GM10266 (cell line): ENCODE measurements around the gene ATAD3B.
"Not testable (repeated sequence)": the region's sequence is repeated elsewhere in the genome, so short reads cannot be mapped to it uniquely, and the experiment has no call there.

ENCODE experiments used
- DNase-seq: peaks from one replicate; pipeline ENCODE4 v3.0.0; 2012; ENCODE audit errors: extremely low spot score
- TF ChIP-seq, protein P1 (sequence below): IDR thresholded peaks from 2 replicates; pipeline ENCODE4 v1.5.1; 2012; ENCODE audit warnings: mild to moderate bottlenecking, low read depth; ENCODE audit not compliant: control insufficient read depth, insufficient read depth; ENCODE audit errors: missing control alignments

The ATAD3B gene

DNA sequence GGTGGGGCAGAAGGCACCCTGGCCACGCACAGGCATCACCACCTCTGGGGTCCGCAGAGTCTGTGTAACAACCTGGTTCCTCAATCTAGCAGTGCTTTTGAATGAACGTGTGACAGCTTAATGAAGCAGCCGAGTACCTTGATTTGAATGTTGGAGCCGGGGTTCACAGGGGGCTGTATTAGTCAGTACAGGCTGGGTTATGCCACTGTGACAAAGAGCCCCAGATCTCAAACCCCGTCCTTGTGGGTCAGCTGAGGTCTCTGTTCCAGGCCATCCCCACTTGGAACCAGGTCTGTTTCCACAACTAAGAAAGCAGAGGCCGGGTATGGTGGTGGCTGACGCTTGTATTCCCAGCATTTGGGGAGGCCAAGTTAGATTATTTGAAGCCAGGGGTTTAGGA is 58.4 kb downstream of the ATAD3B start:
- DNase-seq = no peak
- TF ChIP-seq, protein P1, sequence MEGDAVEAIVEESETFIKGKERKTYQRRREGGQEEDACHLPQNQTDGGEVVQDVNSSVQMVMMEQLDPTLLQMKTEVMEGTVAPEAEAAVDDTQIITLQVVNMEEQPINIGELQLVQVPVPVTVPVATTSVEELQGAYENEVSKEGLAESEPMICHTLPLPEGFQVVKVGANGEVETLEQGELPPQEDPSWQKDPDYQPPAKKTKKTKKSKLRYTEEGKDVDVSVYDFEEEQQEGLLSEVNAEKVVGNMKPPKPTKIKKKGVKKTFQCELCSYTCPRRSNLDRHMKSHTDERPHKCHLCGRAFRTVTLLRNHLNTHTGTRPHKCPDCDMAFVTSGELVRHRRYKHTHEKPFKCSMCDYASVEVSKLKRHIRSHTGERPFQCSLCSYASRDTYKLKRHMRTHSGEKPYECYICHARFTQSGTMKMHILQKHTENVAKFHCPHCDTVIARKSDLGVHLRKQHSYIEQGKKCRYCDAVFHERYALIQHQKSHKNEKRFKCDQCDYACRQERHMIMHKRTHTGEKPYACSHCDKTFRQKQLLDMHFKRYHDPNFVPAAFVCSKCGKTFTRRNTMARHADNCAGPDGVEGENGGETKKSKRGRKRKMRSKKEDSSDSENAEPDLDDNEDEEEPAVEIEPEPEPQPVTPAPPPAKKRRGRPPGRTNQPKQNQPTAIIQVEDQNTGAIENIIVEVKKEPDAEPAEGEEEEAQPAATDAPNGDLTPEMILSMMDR = no peak

DNA sequence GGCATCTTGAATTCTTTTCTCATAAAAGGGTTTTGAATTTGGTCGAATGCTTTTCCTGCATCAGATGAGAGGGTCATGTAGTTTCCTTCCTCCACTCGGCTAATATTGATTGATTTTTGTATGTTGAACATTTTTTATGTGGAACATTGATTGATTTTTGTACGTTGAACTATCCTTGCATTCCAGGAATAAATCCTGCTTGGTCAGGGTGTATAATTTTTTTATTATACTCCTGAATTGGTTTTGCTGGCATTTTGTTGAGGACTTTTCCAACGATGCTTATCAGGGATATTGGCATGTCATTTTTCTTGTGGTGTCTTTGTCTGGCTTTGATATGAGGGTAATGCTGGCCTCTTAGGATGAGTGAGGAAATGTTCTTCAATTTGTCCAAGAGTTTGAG is 60.4 kb downstream of the ATAD3B start:
- TF ChIP-seq, protein P1 = no peak
- DNase-seq = peak; percentile 11

DNA sequence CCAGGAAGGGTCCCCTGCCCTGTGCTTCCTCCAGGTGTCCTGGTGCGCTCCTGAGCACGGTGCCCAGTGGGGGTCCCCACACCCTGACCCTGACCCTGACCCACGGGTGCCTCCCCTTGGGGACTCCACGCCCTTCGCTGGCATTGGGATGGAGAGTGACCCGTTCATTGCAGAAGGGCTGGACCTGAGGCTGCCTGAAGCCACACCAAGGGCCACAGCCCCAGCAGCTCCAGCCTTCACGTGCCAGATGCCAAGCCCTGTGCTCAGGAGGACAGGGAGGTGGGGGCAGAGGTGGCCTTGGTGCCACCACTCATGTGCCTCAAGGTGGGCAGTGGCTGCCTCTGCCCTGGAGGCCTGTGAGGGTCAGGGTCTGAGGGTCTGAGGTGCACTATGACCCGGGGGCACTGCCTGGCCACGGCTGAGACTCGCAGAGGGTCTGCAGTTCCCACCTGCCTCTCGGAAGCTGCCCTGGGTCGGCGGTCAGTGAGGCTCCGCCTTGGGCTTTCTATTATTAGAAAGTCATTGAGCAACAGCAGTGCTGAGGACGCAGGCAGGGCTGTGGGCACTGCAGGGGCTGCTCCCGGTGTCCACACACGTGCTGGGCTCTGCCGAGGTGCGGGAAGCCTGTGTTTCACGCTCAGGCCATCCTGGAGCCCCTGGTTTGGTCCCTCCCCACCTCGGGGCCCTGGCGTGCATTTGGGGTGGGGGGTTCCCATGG is 61.8 kb downstream of the ATAD3B start:
- not testable (repeated sequence) for DNase-seq

DNA sequence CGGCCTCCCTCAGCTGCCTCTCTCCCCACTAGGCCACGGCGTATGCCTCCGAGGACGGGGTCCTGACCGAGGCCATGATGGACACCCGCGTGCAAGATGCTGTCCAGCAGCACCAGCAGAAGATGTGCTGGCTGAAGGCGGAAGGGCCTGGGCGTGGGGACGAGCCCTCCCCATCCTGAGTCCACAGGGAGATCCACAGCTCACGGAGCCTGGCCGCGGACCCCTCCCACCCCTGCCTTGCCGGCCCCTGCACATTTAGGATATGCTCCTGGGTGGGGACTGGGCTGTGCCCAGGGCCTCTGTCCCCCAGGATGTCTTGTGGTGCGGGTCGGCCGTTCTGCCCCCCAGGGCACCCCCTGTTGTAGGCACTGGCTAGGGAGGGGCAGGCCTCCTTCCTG is 62.3 kb downstream of the ATAD3B start:
- not testable (repeated sequence) for DNase-seq

DNA sequence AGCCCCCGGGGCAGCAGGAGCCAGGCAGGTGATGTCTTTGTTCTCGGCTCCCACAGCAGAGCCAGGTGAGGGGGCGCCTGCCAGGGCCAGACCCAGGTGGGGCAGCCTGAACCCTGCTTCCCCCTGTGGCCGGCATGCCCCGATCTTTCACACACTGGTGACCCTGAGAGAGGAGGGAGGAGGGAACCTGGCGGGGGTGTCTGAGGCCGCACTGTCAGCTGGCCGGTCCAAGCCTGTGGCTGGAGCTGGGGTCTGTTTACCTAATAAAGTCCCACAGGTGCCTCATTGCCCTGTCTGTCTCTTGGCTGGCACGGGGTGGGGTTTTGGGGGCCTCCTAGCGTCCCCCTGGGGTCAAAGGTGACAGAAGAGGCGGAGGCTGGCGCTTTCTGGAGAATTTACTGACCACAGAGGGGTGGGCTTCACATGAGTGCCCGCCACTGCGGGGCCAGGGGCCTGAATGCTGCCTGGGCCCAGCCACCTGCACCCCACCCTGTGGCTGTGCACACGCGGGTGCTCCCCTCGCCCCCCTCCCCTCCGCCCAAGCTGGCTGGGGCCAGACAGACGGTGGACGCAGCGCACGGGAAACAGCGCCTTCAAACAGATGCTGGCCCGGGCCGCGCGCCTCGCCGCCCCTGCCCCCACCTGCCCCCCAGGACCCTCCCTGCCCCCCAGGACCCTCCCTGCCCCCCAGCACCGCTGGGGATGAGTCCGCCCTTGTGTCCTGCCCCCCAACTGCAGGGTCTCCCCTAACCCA is 63.0 kb downstream of the ATAD3B start:
- no peak for DNase-seq
- TF ChIP-seq, protein P1 = no peak

DNA sequence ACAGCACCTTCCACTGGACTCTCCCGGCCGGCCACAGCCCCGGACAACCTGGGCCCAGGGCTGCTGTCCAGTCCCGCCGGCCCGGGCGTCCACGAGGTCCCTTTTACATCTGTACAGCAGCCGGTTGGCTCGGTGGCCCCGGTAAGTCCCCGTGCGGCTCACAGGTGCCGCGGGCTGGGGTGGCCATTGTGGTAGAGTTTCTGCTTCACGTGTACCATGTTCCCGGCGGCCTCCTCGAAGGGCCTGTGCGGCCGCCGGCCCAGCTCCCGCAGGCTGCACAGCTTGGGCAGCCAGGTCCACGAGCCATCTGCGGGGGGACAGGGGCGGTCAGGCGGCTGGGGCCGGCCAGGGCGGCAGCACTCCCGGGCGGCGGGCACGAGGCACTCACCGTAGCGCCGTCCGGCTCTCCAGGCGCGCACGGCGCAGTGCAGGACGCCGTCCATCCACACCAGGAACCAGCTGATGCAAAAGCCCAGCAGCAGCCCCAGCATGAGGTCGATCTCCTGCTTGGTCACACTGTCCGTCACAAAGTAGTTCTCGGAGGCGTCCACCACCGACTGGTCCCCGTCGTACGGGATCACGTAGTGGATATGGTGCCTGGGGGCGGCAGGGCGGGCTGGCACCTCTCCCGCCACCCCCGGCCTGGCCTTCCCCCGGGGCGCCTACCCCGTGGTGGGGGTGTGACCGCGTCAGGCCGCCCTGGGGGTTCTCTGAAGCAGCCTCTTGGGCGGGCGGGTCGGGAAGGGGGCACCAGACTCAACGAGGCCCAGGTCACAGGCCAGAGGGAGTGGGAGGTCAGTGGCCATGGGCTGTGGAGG is 63.8 kb downstream of the ATAD3B start:
- TF ChIP-seq, protein P1 = no peak
- no peak for DNase-seq

DNA sequence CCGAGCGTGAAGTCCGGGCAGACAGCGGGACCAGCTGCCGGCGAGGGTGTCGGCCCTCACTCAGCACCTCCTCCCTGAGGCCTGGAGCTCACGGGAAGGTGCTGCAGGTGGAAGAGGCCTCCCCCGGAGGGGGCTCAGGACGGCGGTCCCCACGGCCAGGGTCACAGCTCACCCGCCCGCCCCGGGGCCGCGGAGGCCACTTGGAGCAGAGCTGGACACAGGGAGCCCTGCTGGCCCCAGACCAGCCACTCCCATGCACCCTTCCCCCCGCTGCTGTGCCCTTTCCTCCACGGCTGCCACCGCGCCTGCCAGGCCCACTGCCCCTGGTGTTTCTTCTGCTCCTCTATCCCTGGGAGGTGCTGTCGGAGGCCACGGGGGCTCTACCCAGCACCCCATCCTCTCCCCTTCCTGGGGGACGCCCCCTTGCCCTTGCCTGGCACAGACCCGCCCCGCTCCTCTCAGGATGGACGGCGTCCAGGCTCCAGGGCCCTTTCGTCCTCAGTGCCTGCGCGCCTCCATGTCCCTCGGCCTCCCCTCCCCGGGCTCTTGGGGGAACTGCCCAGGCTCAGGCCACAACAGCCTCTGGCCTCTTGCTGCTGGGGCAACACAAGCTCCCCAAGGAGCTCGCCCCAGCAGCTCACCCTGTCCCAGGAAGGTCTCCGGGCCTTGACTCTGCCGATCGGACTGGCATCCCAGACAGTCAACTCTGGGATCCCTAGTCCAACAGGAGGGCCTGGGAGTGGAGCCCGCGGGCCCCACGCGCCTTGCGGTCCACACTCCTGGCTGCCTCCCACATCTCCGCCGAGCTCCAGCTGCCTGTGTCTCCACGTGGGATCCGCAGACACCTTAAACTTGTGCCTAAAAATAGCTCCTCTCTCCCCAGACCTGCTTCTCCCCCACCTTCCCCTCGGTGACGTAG is 64.7 kb downstream of the ATAD3B start:
- no peak for DNase-seq
- TF ChIP-seq, protein P1 = no peak
